Adrenal gland (tissue), 12 donors: ENCODE measurements around the gene TIPARP. TPM values are rescaled to one million over a fixed set of nuclear protein-coding genes. Genes with fewer than 3 reads are reported as not detected.

Source experiments
- DNase-seq, 7 donors: peaks; one replicate each; pipeline ENCODE4 v3.0.0-alpha.2; 2019 to 2020
- H3K27ac ChIP-seq, 5 donors: fragments of 200-600 bp; sonication (generic) in 4 of 5; 1 replicate in 3 of 5; 2 replicates in 2 of 5; pipeline versions ENCODE4 v1.5.1 to v1.8.0; 2016 to 2020; ENCODE audit warnings: mild to moderate bottlenecking in 1 of 5
- H3K27me3 ChIP-seq: fragments of 200-600 bp; 2 replicates; pipeline ENCODE4 v1.8.0; 2021
- H3K36me3 ChIP-seq, 2 donors: fragments of 200-600 bp; replicated peaks in 1 of 2; 1 replicate in 1 of 2; 2 replicates in 1 of 2; pipeline versions ENCODE4 v1.5.1 to v1.8.0; 2018 to 2022
- H3K4me1 ChIP-seq, 2 donors: fragments of 200-600 bp; replicated peaks in 1 of 2; 1 replicate in 1 of 2; 2 replicates in 1 of 2; pipeline versions ENCODE4 v1.5.1 to v1.8.0; 2018 to 2021
- H3K4me3 ChIP-seq, 4 donors: fragments of 200-600 bp; sonication (generic) in 3 of 4; one replicate each; pipeline ENCODE4 v1.5.1; 2016 to 2018
- H3K9me3 ChIP-seq, 3 donors: fragments of 200-600 bp; sonication (generic) in 1 of 3; replicated peaks in 1 of 3; 1 replicate in 2 of 3; 2 replicates in 1 of 3; pipeline versions ENCODE4 v1.5.1 to v1.8.0; 2016 to 2021
- POLR2A ChIP-seq, 2 donors: fragments of 450-650 bp; IDR thresholded peaks; one replicate each; pipeline ENCODE4 v1.6.1; 2017; ENCODE audit warnings: antibody characterized with exemption in 2 of 2, mild to moderate bottlenecking in 2 of 2, moderate library complexity in 1 of 2
- WGBS, 4 donors: extraction: QIAGEN DNeasy Blood & Tissue Kit in 2 of 4; methylation state at CpG; one replicate each; pipeline versions ENCODE4 v1.1.5 to v1.1.7; 2013 to 2017; 5-methylcytosine and 5-hydroxymethylcytosine counted together
- intact Hi-C, 2 donors: fragments of 100-400 bp; cut with DNase I; formaldehyde crosslinking; loops; one replicate each; pipeline versions ENCODE4 v1.14.1 to v1.15.0; 2022 to 2023
- polyA plus RNA-seq, 3 donors: library from polyadenylated mRNA; stranded (reverse); fragments of 200-250 nt in 2 of 3; fragments of 350-450 nt in 1 of 3; fragmentation: Illumina TruSeq in 1 of 3; extraction: RNeasy Lipid Tissue Mini Kit (QIAGEN cat#74804) in 1 of 3; gene quantifications; one replicate each; pipeline ENCODE4 v1.2.3, GENCODE V29; 2013 to 2014
- total RNA-seq, 9 donors: library from RNA; depleted of rRNA in 4 of 9; stranded (reverse); fragments of >200 nt in 4 of 9; fragments of 120-200 nt in 1 of 9; fragmentation: NEBNext Ultra II Directional in 1 of 9; extraction: Animal tissue kit (Norgen Biotek cat#: 25700) in 1 of 9; gene quantifications; one replicate each; pipeline versions ENCODE4 v1.1.0 to v1.2.4, GENCODE V29; 2013 to 2023
- TF ChIP-seq, protein P1 (sequence below), 6 experiments: fragments of 450-650 bp in 4 of 6; fragments of 200-600 bp in 2 of 6; sonication (generic) in 1 of 6; IDR thresholded peaks; 1 replicate in 5 of 6; 2 replicates in 1 of 6; pipeline versions ENCODE4 v1.5.1 to v1.8.0; 2016 to 2021; ENCODE audit warnings: antibody characterized with exemption in 6 of 6, mild to moderate bottlenecking in 2 of 6, moderate library complexity in 1 of 6
- donor health status: healthy with polysubstance abuse.
- donor health status: Bipolar disorder and iron deficiency.
- donor health status: DM: yes; HTN: yes; CAD: no.
- donor health status: DM: no; HTN: no; CAD: no.
- donor health status: DM: no; HTN: no; CAD: no.
- donor health status: DM: yes; HTN: yes; CAD: no.

Gene TIPARP
- total and polyA plus RNA-seq, 12 donors, result 9.5 to 75.5 (median 18.2) TPM

GRCh38 chr3:156657440-156657839, 16.9 kb upstream of the TIPARP start:
- intact Hi-C loops, result no loop called here
- no peak for DNase-seq
- TF ChIP-seq, protein P1, sequence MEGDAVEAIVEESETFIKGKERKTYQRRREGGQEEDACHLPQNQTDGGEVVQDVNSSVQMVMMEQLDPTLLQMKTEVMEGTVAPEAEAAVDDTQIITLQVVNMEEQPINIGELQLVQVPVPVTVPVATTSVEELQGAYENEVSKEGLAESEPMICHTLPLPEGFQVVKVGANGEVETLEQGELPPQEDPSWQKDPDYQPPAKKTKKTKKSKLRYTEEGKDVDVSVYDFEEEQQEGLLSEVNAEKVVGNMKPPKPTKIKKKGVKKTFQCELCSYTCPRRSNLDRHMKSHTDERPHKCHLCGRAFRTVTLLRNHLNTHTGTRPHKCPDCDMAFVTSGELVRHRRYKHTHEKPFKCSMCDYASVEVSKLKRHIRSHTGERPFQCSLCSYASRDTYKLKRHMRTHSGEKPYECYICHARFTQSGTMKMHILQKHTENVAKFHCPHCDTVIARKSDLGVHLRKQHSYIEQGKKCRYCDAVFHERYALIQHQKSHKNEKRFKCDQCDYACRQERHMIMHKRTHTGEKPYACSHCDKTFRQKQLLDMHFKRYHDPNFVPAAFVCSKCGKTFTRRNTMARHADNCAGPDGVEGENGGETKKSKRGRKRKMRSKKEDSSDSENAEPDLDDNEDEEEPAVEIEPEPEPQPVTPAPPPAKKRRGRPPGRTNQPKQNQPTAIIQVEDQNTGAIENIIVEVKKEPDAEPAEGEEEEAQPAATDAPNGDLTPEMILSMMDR (IDR thresholded peaks at IDR 0.05), result no peak
- no peak for TF ChIP-seq POLR2A (IDR thresholded peaks at IDR 0.05)
- 87 to 96% (median 94%) methylated on average over 2 of the region's 2 CpGs for WGBS, 4 donors
- H3K27ac ChIP-seq, result no peak overlapping the region
- no peaks in the 10 kb centered on the region for H3K27me3 ChIP-seq
- no peaks in the 10 kb centered on the region for H3K9me3 ChIP-seq
- no peaks in the 10 kb centered on the region for H3K4me1 ChIP-seq
- H3K4me3 ChIP-seq, result no peak overlapping the region
- H3K36me3 ChIP-seq, result no peaks in the 10 kb centered on the region

GRCh38 chr3:156657862-156658731, 16.3 kb upstream of the TIPARP start:
- H3K4me3 ChIP-seq, result no peak overlapping the region
- 85 to 93% (median 89%) methylated on average over 4 of the region's 4 CpGs for WGBS, 4 donors
- intact Hi-C loops, result no loop called here
- TF ChIP-seq POLR2A (IDR thresholded peaks at IDR 0.05), result no peak
- TF ChIP-seq, protein P1 (IDR thresholded peaks at IDR 0.05), result no peak
- no peaks in the 10 kb centered on the region for H3K9me3 ChIP-seq
- no peaks in the 10 kb centered on the region for H3K27me3 ChIP-seq
- H3K27ac ChIP-seq, result no peak overlapping the region
- H3K4me1 ChIP-seq, result no peaks in the 10 kb centered on the region
- no peaks in the 10 kb centered on the region for H3K36me3 ChIP-seq
- no peak for DNase-seq

DNA sequence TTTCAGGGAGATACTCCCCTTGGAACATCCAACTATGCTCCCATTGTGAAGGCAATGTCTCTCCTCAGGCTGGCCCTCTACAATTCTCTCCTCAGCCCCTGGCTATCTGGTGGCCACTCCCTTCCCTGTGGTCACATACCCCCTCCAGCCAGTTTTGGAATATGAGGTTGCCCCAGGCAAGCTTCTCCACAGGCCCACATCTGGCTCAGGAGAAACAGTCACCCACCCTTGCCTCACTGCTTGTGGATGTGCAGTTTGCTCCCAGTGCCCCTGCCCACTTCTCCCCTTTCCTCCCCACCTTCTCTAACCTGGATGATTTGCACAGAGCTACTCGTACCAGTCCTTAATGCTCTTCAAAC, 15.7 kb upstream of the TIPARP start:
- DNase-seq, result no peak
- TF ChIP-seq POLR2A (IDR thresholded peaks at IDR 0.05), result no peak
- TF ChIP-seq, protein P1 (IDR thresholded peaks at IDR 0.05), result no peak
- H3K9me3 ChIP-seq, result no peaks in the 10 kb centered on the region
- intact Hi-C loops, result no loop called here
- H3K36me3 ChIP-seq, result no peaks in the 10 kb centered on the region
- no peak overlapping the region for H3K27ac ChIP-seq
- H3K4me1 ChIP-seq, result no peaks in the 10 kb centered on the region
- no peak overlapping the region for H3K4me3 ChIP-seq
- 73 to 94% (median 83%) methylated on average over 1 of the region's 1 CpG for WGBS, 4 donors
- no peaks in the 10 kb centered on the region for H3K27me3 ChIP-seq

- no peaks in the 10 kb centered on the region for H3K4me1 ChIP-seq
- TF ChIP-seq, protein P1 (IDR thresholded peaks at IDR 0.05), result no peak
- TF ChIP-seq POLR2A (IDR thresholded peaks at IDR 0.05), result no peak
- H3K27ac ChIP-seq, result no peak overlapping the region
- H3K27me3 ChIP-seq, result no peaks in the 10 kb centered on the region
- intact Hi-C loops, result no loop called here
- H3K9me3 ChIP-seq, result no peaks in the 10 kb centered on the region
- H3K36me3 ChIP-seq, result no peaks in the 10 kb centered on the region
- no peak overlapping the region for H3K4me3 ChIP-seq
- no peak for DNase-seq
These were observed 15.1 kb upstream of the TIPARP start for GRCh38 chr3:156659260-156659659.
